ENCODE measurements around the gene PPP2R3A. TPM values are rescaled to one million over a fixed set of nuclear protein-coding genes. Genes with fewer than 3 reads are reported as not detected.
A peak's percentile ranks its signal among the peaks of the same experiment; 100 is the strongest.

The PPP2R3A gene
- total and polyA plus RNA-seq, 2 experiments from 2014 or later, result 14.2 to 21.0 TPM

DNA sequence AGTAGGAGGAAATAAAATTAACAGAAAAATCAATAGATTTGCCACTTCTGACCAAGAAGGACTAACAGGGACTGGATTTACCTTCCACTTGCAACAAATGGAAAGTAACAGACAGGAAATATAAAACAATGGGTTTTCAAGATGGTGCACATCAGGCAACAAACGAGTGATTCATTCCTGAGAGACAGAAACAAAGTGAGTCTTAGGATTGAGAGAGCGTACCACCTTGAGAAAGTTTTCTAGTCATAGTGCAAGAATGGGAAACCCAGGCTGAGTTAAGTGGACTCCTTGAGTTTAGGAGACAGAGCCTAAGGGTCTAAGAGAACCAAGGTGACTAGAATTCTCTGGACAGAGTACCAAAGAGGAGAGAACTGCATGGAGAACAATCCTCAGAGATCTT, 101.7 kb downstream of the PPP2R3A start:
- H2AFZ ChIP-seq, result no peak overlapping the region
- DNase-seq, result no peak
- no peaks in the 10 kb centered on the region for H3K9me2 ChIP-seq (ENCODE audit: insufficient read depth)
- 93 to 94% methylated on average over 2 of the region's 2 CpGs for WGBS, 2 experiments (ENCODE audit: low coverage in 1 of 2, low lambda C conversion rate in 2 of 2, missing lambda C conversion rate in 2 of 2)
- H3K4me1 ChIP-seq (ENCODE audit: insufficient read depth), result peaks cover 45% of the 10 kb centered on the region
- H3K4me3 ChIP-seq, result no peak overlapping the region
- no peak overlapping the region for H3K9ac ChIP-seq
- H3K4me2 ChIP-seq (ENCODE audit: unreplicated experiment), result no peak overlapping the region
- no peaks in the 10 kb centered on the region for H3K27me3 ChIP-seq (replicated peaks; ENCODE audit: insufficient read depth)
- no peak overlapping the region for H3K27ac ChIP-seq
- no peaks in the 10 kb centered on the region for H3K79me2 ChIP-seq (ENCODE audit: insufficient read depth)
- H3F3A ChIP-seq (ENCODE audit: insufficient read depth), result peaks cover 69% of the 10 kb centered on the region
- TF ChIP-seq EZH2phosphoT487 (IDR thresholded peaks at IDR 0.05; ENCODE audit: insufficient read depth, low read depth) (no peak), EZH2 (IDR thresholded peaks at IDR 0.05; ENCODE audit: insufficient read depth, poor library complexity, severe bottlenecking) (no peak)
- no peaks in the 10 kb centered on the region for H3K36me3 ChIP-seq (ENCODE audit: low read depth)
- H3K9me3 ChIP-seq (ENCODE audit: low read depth), result no peaks in the 10 kb centered on the region
- in situ Hi-C loops (cut with MboI), result no loop called here
- no peaks in the 10 kb centered on the region for H4K20me1 ChIP-seq (ENCODE audit: insufficient read depth)

DNA sequence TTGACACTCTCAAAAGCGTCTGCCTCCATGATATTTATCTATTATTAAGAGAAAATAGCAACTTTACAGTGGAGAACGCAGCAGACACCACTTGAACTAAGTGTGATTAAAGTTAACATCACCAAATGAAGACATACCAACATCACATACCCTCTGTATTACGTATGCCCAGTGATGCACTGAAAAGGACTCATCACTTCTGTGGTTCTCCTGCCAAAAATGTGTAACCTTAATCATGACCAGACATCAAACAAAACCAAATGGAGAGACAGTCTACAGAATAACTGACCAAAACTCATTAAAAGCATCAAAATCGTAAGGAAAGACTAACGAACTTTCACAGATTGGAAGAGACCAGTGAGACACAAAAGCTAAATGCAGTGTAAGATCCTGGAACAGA, 103.2 kb downstream of the PPP2R3A start:
- Histone ChIP-seq H3K9me2 (ENCODE audit: insufficient read depth) (no peaks in the 10 kb centered on the region), H3K9me3 (ENCODE audit: low read depth) (no peaks in the 10 kb centered on the region), H3K4me2 (ENCODE audit: unreplicated experiment) (peak overlapping the region; percentile 83), H3K79me2 (ENCODE audit: insufficient read depth) (peaks cover 6% of the 10 kb centered on the region), H4K20me1 (ENCODE audit: insufficient read depth) (no peaks in the 10 kb centered on the region), H3K27me3 (replicated peaks; ENCODE audit: insufficient read depth) (no peaks in the 10 kb centered on the region), H3K36me3 (ENCODE audit: low read depth) (no peaks in the 10 kb centered on the region), H3F3A (ENCODE audit: insufficient read depth) (peaks cover 77% of the 10 kb centered on the region), H3K27ac (peak overlapping the region; percentile 88), H3K4me3 (0 out of 2 replicates have a peak overlapping the region, but pooled peaks have one; percentile 22), H2AFZ (0 out of 2 replicates have a peak overlapping the region, but pooled peaks have one; percentile 6), H3K9ac (no peak overlapping the region), H3K4me1 (ENCODE audit: insufficient read depth) (peaks cover 51% of the 10 kb centered on the region)
- peak; percentile 93 for DNase-seq
- 1 to 3% methylated on average over 5 of the region's 5 CpGs for WGBS, 2 experiments (ENCODE audit: low coverage in 1 of 2, low lambda C conversion rate in 2 of 2, missing lambda C conversion rate in 2 of 2)
- TF ChIP-seq EZH2phosphoT487 (IDR thresholded peaks at IDR 0.05; ENCODE audit: insufficient read depth, low read depth) (no peak), EZH2 (IDR thresholded peaks at IDR 0.05; ENCODE audit: insufficient read depth, poor library complexity, severe bottlenecking) (no peak)
- in situ Hi-C loops (cut with MboI), result no loop called here

DNA sequence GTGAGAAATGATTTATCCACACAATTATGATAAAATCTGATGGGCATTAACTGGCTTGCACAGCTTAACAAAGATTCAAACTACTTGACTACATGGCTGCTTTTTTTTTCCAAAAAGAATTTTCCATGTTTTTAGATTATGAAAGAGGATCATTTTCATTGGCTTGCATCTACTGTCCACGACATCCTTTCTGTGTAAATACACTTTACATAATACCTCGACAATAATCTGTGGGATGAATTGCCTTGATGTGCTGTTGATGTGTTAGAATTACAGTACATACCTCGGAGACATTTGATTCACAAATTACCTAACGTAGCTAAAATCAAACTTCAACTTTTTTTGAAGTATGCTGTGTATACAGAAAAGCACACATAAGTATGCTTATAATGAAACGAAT, 104.4 kb downstream of the PPP2R3A start:
- Histone ChIP-seq H3K79me2 (ENCODE audit: insufficient read depth) (peaks cover 8% of the 10 kb centered on the region), H2AFZ (no peak overlapping the region), H3K9me3 (ENCODE audit: low read depth) (no peaks in the 10 kb centered on the region), H3K4me2 (ENCODE audit: unreplicated experiment) (peak overlapping the region; percentile 83), H3K27me3 (replicated peaks; ENCODE audit: insufficient read depth) (no peaks in the 10 kb centered on the region), H3K27ac (peak overlapping the region; percentile 88), H3K4me3 (peak overlapping the region; percentile 60), H3K36me3 (ENCODE audit: low read depth) (no peaks in the 10 kb centered on the region), H3K9me2 (ENCODE audit: insufficient read depth) (no peaks in the 10 kb centered on the region), H3K9ac (peak overlapping the region; percentile 61), H3K4me1 (ENCODE audit: insufficient read depth) (peaks cover 64% of the 10 kb centered on the region), H3F3A (ENCODE audit: insufficient read depth) (peaks cover 89% of the 10 kb centered on the region), H4K20me1 (ENCODE audit: insufficient read depth) (no peaks in the 10 kb centered on the region)
- peak; percentile 58 for DNase-seq
- in situ Hi-C loops (cut with MboI), result loop anchor here (10.0 kb wide), 1 partner anchor 675 kb away; no protein-coding TSS in a partner anchor
- TF ChIP-seq EZH2 (IDR thresholded peaks at IDR 0.05; ENCODE audit: insufficient read depth, poor library complexity, severe bottlenecking), result no peak
- 3 to 6% methylated on average over 5 of the region's 5 CpGs for WGBS, 2 experiments (ENCODE audit: low coverage in 1 of 2, low lambda C conversion rate in 2 of 2, missing lambda C conversion rate in 2 of 2)

- H3K9ac ChIP-seq, result peak overlapping the region; percentile 61
- in situ Hi-C loops (cut with MboI), result loop anchor here (10.0 kb wide), 1 partner anchor 674 kb away; no protein-coding TSS in a partner anchor
- DNase-seq, result peak; percentile 93
- no peak for TF ChIP-seq EZH2phosphoT487 (IDR thresholded peaks at IDR 0.05; ENCODE audit: insufficient read depth, low read depth)
- no peak for TF ChIP-seq EZH2 (IDR thresholded peaks at IDR 0.05; ENCODE audit: insufficient read depth, poor library complexity, severe bottlenecking)
- WGBS, 2 experiments (ENCODE audit: low coverage in 1 of 2, low lambda C conversion rate in 2 of 2, missing lambda C conversion rate in 2 of 2), result 2% methylated on average over 3 of the region's 3 CpGs
- H3K79me2 ChIP-seq (ENCODE audit: insufficient read depth), result peaks cover 8% of the 10 kb centered on the region
- peak overlapping the region; percentile 83 for H3K4me2 ChIP-seq (ENCODE audit: unreplicated experiment)
- no peaks in the 10 kb centered on the region for H3K27me3 ChIP-seq (replicated peaks; ENCODE audit: insufficient read depth)
- peaks cover 89% of the 10 kb centered on the region for H3F3A ChIP-seq (ENCODE audit: insufficient read depth)
- no peaks in the 10 kb centered on the region for H3K36me3 ChIP-seq (ENCODE audit: low read depth)
- H3K27ac ChIP-seq, result peak overlapping the region; percentile 88
- no peak overlapping the region for H2AFZ ChIP-seq
- no peaks in the 10 kb centered on the region for H4K20me1 ChIP-seq (ENCODE audit: insufficient read depth)
- no peaks in the 10 kb centered on the region for H3K9me3 ChIP-seq (ENCODE audit: low read depth)
- H3K4me3 ChIP-seq, result peak overlapping the region; percentile 60
- peaks cover 66% of the 10 kb centered on the region for H3K4me1 ChIP-seq (ENCODE audit: insufficient read depth)
- no peaks in the 10 kb centered on the region for H3K9me2 ChIP-seq (ENCODE audit: insufficient read depth)
These were observed 104.8 kb downstream of the PPP2R3A start for GRCh38 chr3:136070334-136070733.

Data from GM23248 (cell line).